Adipocyte (in vitro differentiated cells): ENCODE data around the gene POU2AF2.
A peak's percentile ranks its signal among the peaks of the same experiment; 100 is the strongest.
"Not testable (repeated sequence)": the region's sequence is repeated elsewhere in the genome, so short reads cannot be mapped to it uniquely, and the experiment has no call there.

Source experiments
- DNase-seq: peaks from one replicate; pipeline ENCODE4 v3.0.0-alpha.2; 2015; ENCODE audit warnings: low read depth
- H3K27me3 ChIP-seq: replicated peaks from 2 replicates; pipeline ENCODE4 v1.7.0; 2013; ENCODE audit warnings: mild to moderate bottlenecking, low read length, moderate library complexity; ENCODE audit not compliant: control insufficient read depth, insufficient read depth
- H3K36me3 ChIP-seq: 2 replicates; pipeline ENCODE4 v1.7.0; 2013; ENCODE audit warnings: low read length, mild to moderate bottlenecking, moderate library complexity; ENCODE audit not compliant: control insufficient read depth, insufficient read depth, severe bottlenecking
- H3K4me1 ChIP-seq: 2 replicates; pipeline ENCODE4 v1.7.0; 2013; ENCODE audit warnings: mild to moderate bottlenecking, low read length, moderate library complexity; ENCODE audit not compliant: control insufficient read depth, insufficient read depth
- H3K4me3 ChIP-seq: 2 replicates; pipeline ENCODE4 v1.7.0; 2013; ENCODE audit warnings: mild to moderate bottlenecking, low read length, moderate library complexity
- H3K9ac ChIP-seq: 2 replicates; pipeline ENCODE4 v1.7.0; 2013; ENCODE audit warnings: mild to moderate bottlenecking, low read length, moderate library complexity
- H3K9me3 ChIP-seq: 2 replicates; pipeline ENCODE4 v1.7.0; 2013; ENCODE audit warnings: mild to moderate bottlenecking, low read length, moderate library complexity; ENCODE audit not compliant: control insufficient read depth

Gene POU2AF2

DNA sequence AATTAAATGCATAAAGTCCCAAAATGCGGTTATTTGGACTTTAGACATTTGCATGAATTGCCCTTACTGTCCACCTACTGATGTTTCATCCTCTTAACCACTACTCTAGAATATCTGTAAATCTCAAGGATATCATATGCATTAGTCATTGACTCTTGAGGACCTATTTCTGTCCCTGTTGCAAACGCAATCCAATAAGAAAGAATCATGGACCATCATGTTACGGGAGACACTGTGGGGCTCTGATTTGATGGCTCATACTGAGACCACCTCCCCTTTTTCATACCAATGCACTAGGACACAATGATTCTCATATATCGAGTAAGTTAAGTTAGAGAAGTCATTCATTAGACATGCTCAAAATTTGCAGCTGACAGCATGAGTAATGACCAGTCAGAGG, 14.4 kb downstream of the POU2AF2 start:
- H3K9ac ChIP-seq: no peak overlapping the region
- H3K4me3 ChIP-seq: no peak overlapping the region
- DNase-seq: peak; percentile 15
- no peaks in the 10 kb centered on the region for H3K4me1 ChIP-seq
- H3K36me3 ChIP-seq: no peaks in the 10 kb centered on the region
- no peaks in the 10 kb centered on the region for H3K9me3 ChIP-seq
- H3K27me3 ChIP-seq: no peaks in the 10 kb centered on the region

DNA sequence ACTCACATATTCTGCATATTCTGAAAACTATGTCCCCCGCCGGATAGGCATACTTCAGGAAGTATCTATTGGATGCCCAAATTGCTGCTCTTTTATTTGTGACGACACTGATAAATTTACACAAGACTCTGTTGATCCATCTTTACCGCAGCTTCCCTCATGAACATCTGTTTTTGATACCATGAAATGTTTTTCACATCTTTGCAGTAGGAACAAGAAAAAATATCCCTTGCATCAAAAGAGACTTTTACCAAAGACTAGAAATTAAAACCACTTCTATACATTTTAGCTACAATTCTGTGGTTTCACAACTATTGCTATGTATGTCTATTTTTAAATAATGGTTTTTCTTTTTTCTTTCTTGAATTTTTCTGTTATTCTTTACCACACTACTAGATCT, 15.3 kb downstream of the POU2AF2 start:
- peak; percentile 53 for DNase-seq
- Histone ChIP-seq H3K27me3 (no peaks in the 10 kb centered on the region), H3K9me3 (no peaks in the 10 kb centered on the region), H3K36me3 (no peaks in the 10 kb centered on the region), H3K4me3 (no peak overlapping the region), H3K4me1 (no peaks in the 10 kb centered on the region), H3K9ac (no peak overlapping the region)

DNA sequence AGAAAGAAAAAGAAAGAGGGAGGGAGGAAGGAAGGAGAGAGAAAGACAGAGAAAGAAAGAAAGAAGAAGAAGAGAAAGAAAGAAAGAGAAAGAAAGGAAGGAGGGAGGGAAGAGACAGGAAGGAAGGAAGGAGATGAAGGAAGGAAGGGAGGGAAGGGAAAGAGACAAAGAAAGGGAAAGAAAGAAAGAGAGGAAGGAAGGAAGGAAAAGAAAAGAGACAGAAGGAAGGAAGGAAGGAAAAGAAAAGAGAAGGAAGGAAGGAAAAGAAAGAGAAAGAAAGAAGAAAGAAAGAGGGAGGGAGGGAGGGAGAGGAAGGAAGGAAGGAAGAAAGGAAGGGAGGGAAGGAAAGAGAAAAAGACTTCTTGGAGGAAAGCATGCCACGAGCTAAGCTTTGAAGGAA, 19.1 kb downstream of the POU2AF2 start:
- H3K9me3 ChIP-seq: no peaks in the 10 kb centered on the region
- DNase-seq: no peak
- H3K27me3 ChIP-seq: no peaks in the 10 kb centered on the region
- H3K4me1 ChIP-seq: peaks cover 3% of the 10 kb centered on the region
- no peak overlapping the region for H3K4me3 ChIP-seq
- H3K36me3 ChIP-seq: no peaks in the 10 kb centered on the region
- H3K9ac ChIP-seq: no peak overlapping the region

DNA sequence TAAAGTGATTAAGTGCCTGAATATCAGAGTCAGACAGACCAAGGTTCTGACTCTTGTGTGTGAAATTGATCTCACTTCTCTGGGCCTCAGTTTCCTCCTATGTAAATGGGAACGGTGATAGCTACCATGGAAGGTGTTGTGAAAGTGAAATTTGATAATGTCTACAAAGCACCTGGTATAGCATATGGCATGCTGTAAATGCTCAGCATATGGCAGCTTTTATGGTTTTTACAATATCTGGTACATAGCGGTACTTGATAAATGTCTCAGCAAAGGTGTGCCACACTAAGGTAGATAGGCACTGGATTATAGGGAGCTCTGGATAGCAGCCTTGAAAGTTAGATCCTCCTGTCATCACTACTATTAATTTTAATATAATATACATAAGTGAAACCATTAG, 19.9 kb downstream of the POU2AF2 start:
- no peak for DNase-seq
- Histone ChIP-seq H3K9ac (no peak overlapping the region), H3K4me3 (no peak overlapping the region), H3K4me1 (peaks cover 6% of the 10 kb centered on the region), H3K27me3 (no peaks in the 10 kb centered on the region), H3K9me3 (no peaks in the 10 kb centered on the region), H3K36me3 (no peaks in the 10 kb centered on the region)

DNA sequence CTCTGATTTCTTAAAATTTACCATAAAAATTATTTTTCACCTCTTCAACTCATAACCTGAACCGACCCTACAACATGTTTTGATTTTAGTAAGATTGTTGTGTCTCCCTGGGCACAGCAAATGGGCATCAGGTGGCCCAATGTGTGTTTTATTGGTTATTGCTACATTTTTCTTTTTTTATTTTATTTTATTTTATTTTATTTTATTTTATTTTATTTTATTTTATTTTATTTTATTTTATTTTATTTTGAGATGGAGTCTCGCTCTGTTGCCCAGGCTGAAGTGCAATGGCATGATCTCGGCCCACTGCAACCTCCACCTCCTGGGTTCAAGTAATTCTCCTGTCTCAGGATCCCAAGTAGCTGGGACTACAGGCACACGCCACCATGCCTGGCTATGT, 22.8 kb downstream of the POU2AF2 start:
- H3K9ac ChIP-seq, H3K4me3 ChIP-seq, H3K27me3 ChIP-seq, DNase-seq, H3K9me3 ChIP-seq, H3K36me3 ChIP-seq, H3K4me1 ChIP-seq: not testable (repeated sequence)

DNA sequence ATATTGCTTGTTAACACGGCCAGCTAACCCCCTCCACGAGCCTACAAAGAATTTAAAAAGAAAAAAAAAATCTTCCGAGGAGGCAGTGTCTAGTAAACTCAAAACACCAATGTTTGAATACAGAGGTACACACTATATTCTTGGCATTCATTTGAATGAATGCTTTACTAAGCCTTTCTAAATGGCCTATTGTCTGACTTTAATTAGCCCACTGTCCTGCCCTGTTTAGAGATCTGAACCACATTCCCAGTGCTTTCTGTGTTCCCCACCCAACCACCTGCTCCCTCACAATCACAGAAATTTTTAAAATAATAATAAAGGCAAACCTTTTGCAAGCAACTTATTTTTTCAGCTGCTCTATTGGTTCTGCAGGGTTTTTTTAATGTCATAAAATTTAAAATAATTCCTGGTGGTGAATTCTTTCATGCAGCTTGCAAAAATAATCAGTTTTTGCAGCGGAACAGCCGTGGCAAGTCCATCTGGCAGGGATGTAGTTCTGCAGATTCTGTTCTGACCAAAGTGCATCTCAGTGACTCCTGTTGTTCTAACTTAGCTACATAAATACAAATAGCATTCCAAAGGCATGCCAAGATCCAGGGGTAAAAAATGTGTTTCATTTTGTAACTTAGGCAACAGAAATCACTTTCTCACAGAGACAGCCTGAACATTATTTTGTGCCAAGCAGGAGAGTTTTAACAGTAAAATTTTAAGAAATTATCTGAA, 23.8 kb downstream of the POU2AF2 start:
- no peaks in the 10 kb centered on the region for H3K36me3 ChIP-seq
- peaks cover 6% of the 10 kb centered on the region for H3K4me1 ChIP-seq
- H3K9me3 ChIP-seq: no peaks in the 10 kb centered on the region
- H3K4me3 ChIP-seq: no peak overlapping the region
- H3K27me3 ChIP-seq: peaks cover 3% of the 10 kb centered on the region
- H3K9ac ChIP-seq: no peak overlapping the region
- peak; percentile 78 for DNase-seq

DNA sequence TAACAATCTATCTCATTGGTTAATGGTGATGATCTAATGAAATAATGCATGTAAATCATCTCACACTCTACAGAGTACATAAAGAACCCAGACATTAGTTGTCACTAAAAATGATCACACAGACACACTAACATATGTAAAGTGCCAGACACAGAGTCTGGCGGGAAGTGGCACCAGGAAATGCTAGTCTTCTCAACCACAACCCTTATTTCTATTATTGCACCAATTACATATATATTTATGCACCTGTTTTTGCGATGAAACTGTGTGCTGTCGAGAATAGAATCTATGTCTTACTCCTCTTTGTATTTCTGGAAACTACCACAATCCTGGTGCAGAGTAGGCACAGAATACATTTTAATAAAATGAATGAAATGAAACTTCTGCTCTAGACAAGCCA, 26.9 kb downstream of the POU2AF2 start:
- H3K9me3 ChIP-seq: no peaks in the 10 kb centered on the region
- H3K36me3 ChIP-seq: no peaks in the 10 kb centered on the region
- peaks cover 3% of the 10 kb centered on the region for H3K27me3 ChIP-seq
- no peak for DNase-seq
- peaks cover 6% of the 10 kb centered on the region for H3K4me1 ChIP-seq
- no peak overlapping the region for H3K9ac ChIP-seq
- H3K4me3 ChIP-seq: no peak overlapping the region

DNA sequence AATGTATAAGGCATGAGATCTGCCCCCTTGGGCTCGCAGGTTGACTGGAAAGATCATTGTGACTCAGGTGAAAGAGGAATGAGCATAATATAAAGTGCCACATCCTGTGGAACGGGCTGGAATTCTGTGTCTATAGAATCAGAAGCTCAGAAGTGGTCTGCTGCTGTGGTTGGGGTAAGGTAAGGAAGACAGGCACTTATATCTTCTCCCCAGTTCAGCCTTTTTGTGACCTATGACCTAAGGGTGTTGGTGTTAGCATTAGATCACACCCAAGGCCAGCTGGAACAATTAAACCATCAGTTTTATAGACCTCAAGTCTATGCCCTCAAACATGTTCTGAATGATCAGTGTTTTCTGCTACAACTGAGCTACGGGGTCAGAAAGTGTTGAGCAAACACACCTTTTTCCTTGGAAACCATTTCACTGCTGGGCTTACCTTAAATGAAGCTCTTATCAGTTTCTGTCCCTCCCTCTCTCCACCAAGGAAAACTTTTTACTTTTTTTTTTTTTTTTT, 37.1 kb downstream of the POU2AF2 start:
- H3K36me3 ChIP-seq: no peaks in the 10 kb centered on the region
- H3K27me3 ChIP-seq: peaks cover 11% of the 10 kb centered on the region
- no peak overlapping the region for H3K9ac ChIP-seq
- no peaks in the 10 kb centered on the region for H3K9me3 ChIP-seq
- H3K4me3 ChIP-seq: no peak overlapping the region
- DNase-seq: no peak
- H3K4me1 ChIP-seq: peaks cover 10% of the 10 kb centered on the region

DNA sequence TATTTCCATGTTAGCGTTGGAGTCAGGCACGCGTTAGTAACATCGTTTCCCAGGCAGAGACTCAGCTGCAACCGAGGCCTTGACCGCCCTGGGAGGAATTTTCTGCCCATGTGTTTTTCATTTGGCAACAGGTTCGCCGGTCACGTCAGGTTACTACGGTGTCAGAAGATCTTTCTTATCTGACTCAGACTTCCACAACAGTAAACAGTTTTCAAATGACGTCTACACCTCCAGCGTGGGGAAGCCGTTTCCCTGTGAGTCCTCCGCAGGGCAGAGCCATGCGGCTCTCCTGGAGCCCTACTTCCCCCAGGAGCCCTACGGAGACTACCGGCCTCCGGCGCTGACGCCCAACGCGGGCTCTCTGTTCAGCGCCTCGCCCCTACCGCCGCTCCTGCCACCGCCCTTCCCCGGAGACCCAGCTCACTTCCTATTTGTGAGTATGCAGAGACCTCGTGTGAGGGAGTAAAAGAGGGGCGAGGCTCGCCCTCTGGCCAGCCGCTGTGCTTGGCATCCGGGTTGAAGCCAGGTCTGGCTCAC, 38.5 kb downstream of the POU2AF2 start:
- Histone ChIP-seq H3K9ac (no peak overlapping the region), H3K9me3 (no peaks in the 10 kb centered on the region), H3K27me3 (peaks cover 3% of the 10 kb centered on the region), H3K4me1 (peaks cover 10% of the 10 kb centered on the region), H3K36me3 (no peaks in the 10 kb centered on the region), H3K4me3 (peak overlapping the region; percentile 38)
- no peak for DNase-seq

DNA sequence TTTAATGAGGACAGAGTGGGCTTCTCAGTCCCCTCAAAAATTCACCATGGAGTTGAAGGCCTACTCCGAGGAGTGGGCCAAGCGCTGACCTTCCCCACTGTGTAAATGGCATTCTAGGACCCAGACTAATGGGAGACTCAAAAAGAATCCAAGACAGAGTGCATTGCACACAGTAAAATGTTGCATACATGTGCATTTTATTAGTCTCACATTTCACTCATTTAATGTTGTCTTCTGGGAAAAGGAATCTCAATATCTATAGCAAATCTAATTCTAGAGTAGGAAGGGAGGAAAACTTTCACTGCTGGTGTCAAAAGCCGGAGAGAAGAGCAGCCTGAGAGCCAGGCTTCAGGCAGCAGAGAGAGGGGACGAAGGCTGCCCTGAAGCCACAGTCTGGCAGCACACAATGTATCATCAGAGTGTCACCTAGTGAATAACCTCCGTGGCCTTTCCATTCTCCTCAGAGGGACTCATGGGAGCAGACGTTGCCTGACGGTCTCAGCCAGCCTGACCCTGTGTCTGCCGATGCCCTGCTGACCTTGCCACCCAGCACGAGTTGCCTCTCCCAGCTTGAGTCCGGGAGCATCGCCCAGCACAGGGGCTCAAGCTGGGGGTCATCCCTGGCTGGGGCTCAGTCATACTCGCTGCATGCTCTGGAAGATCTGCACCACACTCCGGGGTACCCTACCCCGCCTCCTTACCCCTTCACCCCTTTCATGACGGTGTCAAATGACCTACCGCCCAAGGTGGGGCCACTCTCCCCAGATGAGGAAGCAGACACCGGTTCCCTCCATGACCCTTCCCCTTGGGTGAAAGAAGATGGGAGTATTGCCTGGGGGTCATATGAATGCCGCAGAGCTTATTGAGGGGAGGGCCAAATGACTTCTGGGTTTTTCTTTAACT, 39.9 kb downstream of the POU2AF2 start:
- Histone ChIP-seq H3K36me3 (no peaks in the 10 kb centered on the region), H3K9me3 (no peaks in the 10 kb centered on the region), H3K4me3 (no peak overlapping the region), H3K4me1 (peaks cover 10% of the 10 kb centered on the region), H3K27me3 (peaks cover 3% of the 10 kb centered on the region), H3K9ac (no peak overlapping the region)
- DNase-seq: peak; percentile 67

DNA sequence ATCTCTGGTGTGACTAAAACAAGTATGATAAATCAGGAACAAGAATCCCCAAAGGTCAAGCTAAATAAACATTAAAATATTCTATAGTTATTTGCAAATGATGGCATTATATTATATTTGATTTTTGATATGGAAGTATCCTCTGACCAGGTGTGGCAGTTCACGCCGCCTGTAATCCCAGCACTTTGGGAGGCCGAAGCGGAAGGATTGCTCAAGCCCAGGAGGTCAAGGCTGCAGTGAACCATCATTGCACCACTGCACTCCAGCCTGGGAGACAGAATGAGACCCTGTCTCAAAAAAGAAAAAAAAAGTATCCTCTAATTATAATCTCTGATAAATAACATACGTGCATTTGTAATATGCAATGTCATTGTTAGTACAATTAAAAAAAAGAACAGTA, 46.2 kb downstream of the POU2AF2 start:
- Histone ChIP-seq H3K9me3 (no peaks in the 10 kb centered on the region), H3K4me1 (no peaks in the 10 kb centered on the region), H3K36me3 (no peaks in the 10 kb centered on the region), H3K9ac (no peak overlapping the region), H3K27me3 (no peaks in the 10 kb centered on the region), H3K4me3 (no peak overlapping the region)
- no peak for DNase-seq
